HCT116 (cell line): Measurements from ENCODE around the gene BRD3OS. TPM values are rescaled to one million over a fixed set of nuclear protein-coding genes. Genes with fewer than 3 reads are reported as not detected.

Experiments used
- ATAC-seq: fragments of 200-7000 bp; cut with Tn5 transposase; 2 replicates; pipeline ENCODE4 v1.9.1; 2020; ENCODE audit warnings: mild to moderate bottlenecking, moderate library complexity
- BruUV-seq: library from RNA; stranded (reverse); fragments of 400-500 nt; replicated peaks from 2 replicates; lab custom pipeline; 2021; lab: Mats Ljungman, UMichigan
- CTCF ChIA-PET: fragments of 300-600 bp; sonication (Branson Sonifier 250); formaldehyde crosslinking; loops from one replicate; lab custom pipeline; 2021; ENCODE audit warnings: antibody characterized with exemption; lab: Charles Lee
- POLR2A ChIA-PET: fragments of 300-600, 350-600 bp; sonication (Branson Sonifier 250); formaldehyde crosslinking; loops from one replicate; lab custom pipeline; 2021; ENCODE audit warnings: antibody characterized with exemption; lab: Charles Lee
- RAD21 ChIA-PET, 2 experiments: fragments of 300-600 bp; sonication (Branson Sonifier 250); formaldehyde crosslinking; loops; one replicate each; lab custom pipeline; 2023; ENCODE audit warnings: low total read pairs in 2 of 2; ENCODE audit not compliant: uncharacterized antibody in 2 of 2, unreplicated experiment in 2 of 2, low non-redundant PET in 1 of 2; lab: Charles Lee
- DNase-seq: peaks from one replicate; pipeline ENCODE4 v3.0.0-alpha.2; 2010; ENCODE audit warnings: low read depth, low spot score
- H2AFZ ChIP-seq: fragments of 200-600 bp; shearing (Covaris generic), sonication (generic); 2 replicates; pipeline ENCODE4 v1.6.1; 2017; ENCODE audit warnings: low read depth, mixed run types, mixed read lengths, antibody characterized with exemption, low read length; ENCODE audit not compliant: poor library complexity, severe bottlenecking
- H3K27ac ChIP-seq: 2 replicates; pipeline ENCODE4 v1.5.1; 2012; ENCODE audit warnings: low read depth, low read length
- H3K27me3 ChIP-seq: fragments of 200-600 bp; sonication (generic); 2 replicates; pipeline ENCODE4 v1.6.1; 2016; ENCODE audit warnings: mixed run types, low read length, mixed read lengths; ENCODE audit not compliant: insufficient read depth
- H3K36me3 ChIP-seq, 2 experiments: fragments of 200-500 bp in 1 of 2; fragments of 200-600 bp in 1 of 2; sonication (Bioruptor generic) in 1 of 2; sonication (generic) in 1 of 2; 2 replicates each; pipeline versions ENCODE4 v1.5.1 to v1.6.1; 2014 to 2016; ENCODE audit warnings: low read length in 2 of 2, inconsistent platforms in 1 of 2, mixed read lengths in 1 of 2, mixed run types in 1 of 2; ENCODE audit not compliant: insufficient read depth in 2 of 2, control insufficient read depth in 1 of 2
- H3K4me1 ChIP-seq, 2 experiments: fragments of 200-600 bp in 1 of 2; sonication (generic) in 1 of 2; 2 replicates each; pipeline versions ENCODE4 v1.5.1 to v1.6.1; 2012 to 2017; ENCODE audit warnings: low read length in 2 of 2, inconsistent platforms in 1 of 2, mild to moderate bottlenecking in 1 of 2, mixed read lengths in 1 of 2, mixed run types in 1 of 2, moderate library complexity in 1 of 2; ENCODE audit not compliant: insufficient read depth in 2 of 2, control insufficient read depth in 1 of 2
- H3K4me2 ChIP-seq: fragments of 200-600 bp; sonication (generic); 2 replicates; pipeline ENCODE4 v1.6.1; 2017; ENCODE audit warnings: mixed run types, low read length, mixed read lengths
- H3K4me3 ChIP-seq, 2 experiments: fragments of 200-600 bp in 1 of 2; sonication (generic) in 1 of 2; replicated peaks in 1 of 2; 2 replicates each; pipeline ENCODE4 v1.5.1; 2011 to 2016; ENCODE audit warnings: low read length in 2 of 2, control low read depth in 1 of 2, low read depth in 1 of 2, mild to moderate bottlenecking in 1 of 2, mixed read lengths in 1 of 2, mixed run types in 1 of 2
- H3K79me2 ChIP-seq: fragments of 200-600 bp; sonication (generic); 2 replicates; pipeline ENCODE4 v1.6.1; 2017; ENCODE audit warnings: mild to moderate bottlenecking, mixed run types, low read length, moderate library complexity, mixed read lengths; ENCODE audit not compliant: insufficient read depth
- H3K9ac ChIP-seq: fragments of 200-600 bp; sonication (generic); 2 replicates; pipeline ENCODE4 v1.6.1; 2016; ENCODE audit warnings: low read length, mixed read lengths
- H3K9me2 ChIP-seq: fragments of 200-600 bp; sonication (generic), shearing (Covaris generic); 2 replicates; pipeline ENCODE4 v1.6.1; 2017; ENCODE audit warnings: mixed run types, mild to moderate bottlenecking, moderate library complexity; ENCODE audit not compliant: insufficient read depth
- H3K9me3 ChIP-seq, 2 experiments: fragments of 200-500 bp in 1 of 2; fragments of 200-600 bp in 1 of 2; sonication (Bioruptor generic) in 1 of 2; sonication (generic) in 1 of 2; 2 replicates each; pipeline ENCODE4 v1.6.1; 2014 to 2017; ENCODE audit warnings: low read length in 2 of 2, mixed read lengths in 2 of 2, inconsistent platforms in 1 of 2, low read depth in 1 of 2, mild to moderate bottlenecking in 1 of 2, mixed run types in 1 of 2, moderate library complexity in 1 of 2; ENCODE audit not compliant: control insufficient read depth in 1 of 2, insufficient read depth in 1 of 2
- H4K20me1 ChIP-seq: fragments of 200-600 bp; sonication (generic), shearing (Covaris generic); 2 replicates; pipeline ENCODE4 v1.6.1; 2017; ENCODE audit warnings: mixed run types, mild to moderate bottlenecking, moderate library complexity; ENCODE audit not compliant: insufficient read depth
- EGR1 ChIP-seq: IDR thresholded peaks from 2 replicates; pipeline ENCODE4 v1.6.1; 2012; ENCODE audit warnings: low read depth
- ELF1 ChIP-seq: IDR thresholded peaks from 2 replicates; pipeline ENCODE4 v1.6.1; 2012; ENCODE audit warnings: low read depth, borderline replicate concordance
- EZH2phosphoT487 ChIP-seq: fragments of 200-600 bp; IDR thresholded peaks from 2 replicates; pipeline ENCODE4 v1.6.1; 2018; ENCODE audit warnings: antibody characterized with exemption, borderline replicate concordance
- SIN3A ChIP-seq: IDR thresholded peaks from 2 replicates; pipeline ENCODE4 v1.6.1; 2012; ENCODE audit warnings: low read depth
- SP1 ChIP-seq: IDR thresholded peaks from 2 replicates; pipeline ENCODE4 v1.6.1; 2012; ENCODE audit warnings: low read depth
- SRF ChIP-seq: IDR thresholded peaks from 2 replicates; pipeline ENCODE4 v1.6.1; 2012; ENCODE audit warnings: low read depth
- YY1 ChIP-seq: IDR thresholded peaks from 2 replicates; pipeline ENCODE4 v1.6.1; 2011; ENCODE audit warnings: low read length, low read depth, moderate library complexity, mild to moderate bottlenecking; ENCODE audit not compliant: insufficient replicate concordance; ENCODE audit errors: extremely low read depth
- intact Hi-C: fragments of 100-400 bp; cut with micrococcal nuclease; formaldehyde crosslinking; loops from 2 replicates; pipeline ENCODE4 v1.10.0; 2022
- total RNA-seq: library from RNA; stranded (reverse); gene quantifications from one replicate; pipeline ENCODE4 v1.2.1, GENCODE V29; 2021; ENCODE audit not compliant: unreplicated experiment
- TF ChIP-seq, protein P1 (sequence below): IDR thresholded peaks from 2 replicates; pipeline ENCODE4 v1.6.1; 2012
- TF ChIP-seq, protein P2 (sequence below): IDR thresholded peaks from 2 replicates; pipeline ENCODE4 v1.6.1; 2011; ENCODE audit warnings: mild to moderate bottlenecking, low read length, moderate library complexity; ENCODE audit not compliant: insufficient replicate concordance; ENCODE audit errors: extremely low read depth
- TF ChIP-seq, protein P3 (sequence below), 3 experiments: fragments of 200-600 bp in 1 of 3; sonication (generic) in 1 of 3; IDR thresholded peaks in 2 of 3; conservative IDR thresholded peaks in 1 of 3; 2 replicates each; pipeline ENCODE4 v1.5.1; 2012 to 2017; ENCODE audit warnings: low read depth in 2 of 3, low read length in 2 of 3, antibody characterized with exemption in 1 of 3, borderline replicate concordance in 1 of 3, control low read depth in 1 of 3, mild to moderate bottlenecking in 1 of 3, mixed read lengths in 1 of 3, mixed run types in 1 of 3, moderate library complexity in 1 of 3; ENCODE audit not compliant: insufficient read depth in 1 of 3

Gene BRD3OS
- total RNA-seq, 1 experiment from 2014 or later: 17.0 TPM

DNA sequence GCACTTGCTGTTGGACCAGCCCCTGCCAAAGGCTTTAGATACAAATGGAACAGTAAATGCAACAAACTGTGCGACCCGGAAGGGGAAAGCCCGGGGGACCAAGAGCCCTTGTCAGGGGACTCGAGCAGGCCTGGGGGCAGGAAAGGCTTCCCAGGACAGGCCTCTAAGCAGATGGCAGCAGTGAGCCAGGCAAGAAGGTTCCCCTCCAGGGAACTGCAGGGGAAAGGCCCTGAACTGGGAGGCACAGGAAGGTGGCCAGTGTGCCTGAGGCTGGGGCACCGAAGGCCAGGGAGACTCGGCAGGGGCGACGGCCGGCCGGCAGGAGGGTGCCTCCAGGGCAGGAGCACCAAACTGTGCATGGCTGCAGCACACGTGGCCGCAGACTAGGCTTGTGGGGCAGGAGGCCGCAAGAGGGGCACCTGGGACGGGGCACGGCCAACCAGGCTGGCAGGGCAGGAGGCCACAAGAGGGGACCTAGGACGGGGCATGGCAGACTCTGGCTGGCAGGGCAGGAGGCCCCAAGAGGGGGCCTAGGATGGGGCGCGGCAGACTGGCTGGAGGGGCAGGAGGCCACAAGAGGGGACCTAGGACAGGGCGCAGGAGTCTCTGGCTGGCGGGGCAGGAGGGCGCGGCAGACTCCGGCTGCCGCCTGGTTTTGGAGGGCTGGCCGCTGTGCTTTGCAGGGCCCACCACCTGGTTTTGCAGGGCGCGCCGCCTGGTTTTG lies 43.2 kb upstream of the BRD3OS start:
- no peak overlapping the region for H2AFZ ChIP-seq
- CTCF ChIA-PET: no interaction called here
- H3K27me3 ChIP-seq: no peaks in the 10 kb centered on the region
- RAD21 ChIA-PET: no interaction called here
- DNase-seq: no peak
- H3K36me3 ChIP-seq: no peaks in the 10 kb centered on the region
- TF ChIP-seq EGR1: no peak
- TF ChIP-seq, protein P1, sequence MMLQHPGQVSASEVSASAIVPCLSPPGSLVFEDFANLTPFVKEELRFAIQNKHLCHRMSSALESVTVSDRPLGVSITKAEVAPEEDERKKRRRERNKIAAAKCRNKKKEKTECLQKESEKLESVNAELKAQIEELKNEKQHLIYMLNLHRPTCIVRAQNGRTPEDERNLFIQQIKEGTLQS: no peak
- TF ChIP-seq YY1: no peak
- TF ChIP-seq, protein P2, sequence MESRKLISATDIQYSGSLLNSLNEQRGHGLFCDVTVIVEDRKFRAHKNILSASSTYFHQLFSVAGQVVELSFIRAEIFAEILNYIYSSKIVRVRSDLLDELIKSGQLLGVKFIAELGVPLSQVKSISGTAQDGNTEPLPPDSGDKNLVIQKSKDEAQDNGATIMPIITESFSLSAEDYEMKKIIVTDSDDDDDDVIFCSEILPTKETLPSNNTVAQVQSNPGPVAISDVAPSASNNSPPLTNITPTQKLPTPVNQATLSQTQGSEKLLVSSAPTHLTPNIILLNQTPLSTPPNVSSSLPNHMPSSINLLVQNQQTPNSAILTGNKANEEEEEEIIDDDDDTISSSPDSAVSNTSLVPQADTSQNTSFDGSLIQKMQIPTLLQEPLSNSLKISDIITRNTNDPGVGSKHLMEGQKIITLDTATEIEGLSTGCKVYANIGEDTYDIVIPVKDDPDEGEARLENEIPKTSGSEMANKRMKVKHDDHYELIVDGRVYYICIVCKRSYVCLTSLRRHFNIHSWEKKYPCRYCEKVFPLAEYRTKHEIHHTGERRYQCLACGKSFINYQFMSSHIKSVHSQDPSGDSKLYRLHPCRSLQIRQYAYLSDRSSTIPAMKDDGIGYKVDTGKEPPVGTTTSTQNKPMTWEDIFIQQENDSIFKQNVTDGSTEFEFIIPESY: no peak
- TF ChIP-seq SP1: no peak
- TF ChIP-seq EZH2phosphoT487: no peak
- no peak for TF ChIP-seq SRF
- TF ChIP-seq ELF1: no peak
- no peak for TF ChIP-seq SIN3A
- TF ChIP-seq, protein P3, sequence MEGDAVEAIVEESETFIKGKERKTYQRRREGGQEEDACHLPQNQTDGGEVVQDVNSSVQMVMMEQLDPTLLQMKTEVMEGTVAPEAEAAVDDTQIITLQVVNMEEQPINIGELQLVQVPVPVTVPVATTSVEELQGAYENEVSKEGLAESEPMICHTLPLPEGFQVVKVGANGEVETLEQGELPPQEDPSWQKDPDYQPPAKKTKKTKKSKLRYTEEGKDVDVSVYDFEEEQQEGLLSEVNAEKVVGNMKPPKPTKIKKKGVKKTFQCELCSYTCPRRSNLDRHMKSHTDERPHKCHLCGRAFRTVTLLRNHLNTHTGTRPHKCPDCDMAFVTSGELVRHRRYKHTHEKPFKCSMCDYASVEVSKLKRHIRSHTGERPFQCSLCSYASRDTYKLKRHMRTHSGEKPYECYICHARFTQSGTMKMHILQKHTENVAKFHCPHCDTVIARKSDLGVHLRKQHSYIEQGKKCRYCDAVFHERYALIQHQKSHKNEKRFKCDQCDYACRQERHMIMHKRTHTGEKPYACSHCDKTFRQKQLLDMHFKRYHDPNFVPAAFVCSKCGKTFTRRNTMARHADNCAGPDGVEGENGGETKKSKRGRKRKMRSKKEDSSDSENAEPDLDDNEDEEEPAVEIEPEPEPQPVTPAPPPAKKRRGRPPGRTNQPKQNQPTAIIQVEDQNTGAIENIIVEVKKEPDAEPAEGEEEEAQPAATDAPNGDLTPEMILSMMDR (IDR thresholded peaks at IDR 0.05 in 2 of 3, conservative IDR thresholded peaks at IDR 0.05 in 1 of 3; ENCODE audit: borderline replicate concordance in 1 of 3, insufficient read depth in 1 of 3, low read depth in 2 of 3, low read length in 2 of 3): no peak
- no peak for ATAC-seq
- H3K4me1 ChIP-seq: no peaks in the 10 kb centered on the region
- no peaks in the 10 kb centered on the region for H4K20me1 ChIP-seq
- peaks cover 91% of the 10 kb centered on the region for H3K79me2 ChIP-seq
- H3K27ac ChIP-seq: no peak overlapping the region; the same call in 1 of the 2 replicates
- H3K4me2 ChIP-seq: no peak overlapping the region
- intact Hi-C loops: no loop called here
- no peak overlapping the region for H3K4me3 ChIP-seq
- H3K9me2 ChIP-seq: no peaks in the 10 kb centered on the region
- H3K9me3 ChIP-seq: no peaks in the 10 kb centered on the region
- POLR2A ChIA-PET: no interaction called here
- no TSS peak for BruUV-seq
- no peak overlapping the region for H3K9ac ChIP-seq
